HEK293T (cell line): Measurements from ENCODE around the gene ZNF700.

Experiments
- PKNOX1 ChIP-seq: fragments of 450-650 bp; IDR thresholded peaks from 2 replicates; pipeline ENCODE4 v1.6.1; 2016
- SP1 ChIP-seq: fragments of 450-650 bp; IDR thresholded peaks from 2 replicates; pipeline ENCODE4 v1.6.1; 2017
- SUZ12 ChIP-seq: fragments of 450-650 bp; IDR thresholded peaks from 2 replicates; pipeline ENCODE4 v1.6.1; 2016; ENCODE audit warnings: mild to moderate bottlenecking

DNA sequence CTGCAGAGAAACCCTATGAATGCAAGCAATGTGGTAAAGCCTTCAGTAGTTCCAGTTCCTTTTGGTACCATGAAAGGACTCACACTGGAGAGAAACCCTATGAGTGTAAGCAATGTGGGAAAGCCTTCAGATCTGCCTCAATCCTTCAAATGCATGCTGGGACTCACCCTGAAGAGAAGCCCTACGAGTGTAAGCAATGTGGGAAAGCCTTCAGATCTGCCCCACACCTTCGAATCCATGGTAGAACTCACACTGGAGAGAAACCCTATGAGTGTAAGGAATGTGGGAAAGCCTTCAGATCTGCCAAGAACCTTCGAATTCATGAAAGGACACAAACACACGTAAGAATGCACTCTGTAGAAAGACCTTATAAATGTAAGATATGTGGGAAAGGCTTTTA is 54.6 kb downstream of the ZNF700 start:
- TF ChIP-seq SUZ12 (no peak), PKNOX1 (no peak), SP1 (no peak)
